GM18907 (cell line): ENCODE measurements around the gene TP53RK.

ENCODE experiments used
- ATAC-seq: cut with Tn5 transposase; IDR thresholded peaks from one replicate; pipeline ENCODE4 v1.9.1; 2021; ENCODE audit warnings: mild to moderate bottlenecking, moderate library complexity; ENCODE audit not compliant: unreplicated experiment

Gene TP53RK

GRCh38 chr20:46641424-46641823, 47.8 kb downstream of the TP53RK start:
- ATAC-seq: no peak

GRCh38 chr20:46640536-46641311, 48.5 kb downstream of the TP53RK start:
- no peak for ATAC-seq

- no peak for ATAC-seq
These were observed 49.2 kb downstream of the TP53RK start for GRCh38 chr20:46640044-46640443.

- no peak for ATAC-seq
These were observed 49.7 kb downstream of the TP53RK start for GRCh38 chr20:46639587-46639986.

GRCh38 chr20:46638898-46639274, 50.4 kb downstream of the TP53RK start:
- ATAC-seq: no peak

- no peak for ATAC-seq
These were observed 50.9 kb downstream of the TP53RK start for GRCh38 chr20:46638134-46638897.

- no peak for ATAC-seq
These were observed 51.7 kb downstream of the TP53RK start for GRCh38 chr20:46637427-46638133.

- ATAC-seq: no peak
These were observed 52.2 kb downstream of the TP53RK start for GRCh38 chr20:46637020-46637419.

- no peak for ATAC-seq
These were observed 52.7 kb downstream of the TP53RK start for GRCh38 chr20:46636514-46636913.

GRCh38 chr20:46635514-46636136, 53.6 kb downstream of the TP53RK start:
- ATAC-seq: no peak

GRCh38 chr20:46634528-46634927, 54.7 kb downstream of the TP53RK start:
- no peak for ATAC-seq
